Subcutaneous adipose tissue (tissue), 4 donors: ENCODE data around the gene CELF4. TPM values are rescaled to one million over a fixed set of nuclear protein-coding genes. Genes with fewer than 3 reads are reported as not detected.

Experiments used
- total RNA-seq, 4 donors: library from RNA; depleted of rRNA; stranded (reverse); fragments of >200 nt; gene quantifications; one replicate each; pipeline ENCODE4 v1.1.0, GENCODE V29; 2016
- TF ChIP-seq, protein P1 (sequence below): fragments of 450-650 bp; IDR thresholded peaks from one replicate; pipeline ENCODE4 v1.5.1; 2016; ENCODE audit warnings: low read depth, mild to moderate bottlenecking, control low read depth, antibody characterized with exemption, moderate library complexity

The CELF4 gene
- total RNA-seq, 4 donors from 2014 or later = not detected

DNA sequence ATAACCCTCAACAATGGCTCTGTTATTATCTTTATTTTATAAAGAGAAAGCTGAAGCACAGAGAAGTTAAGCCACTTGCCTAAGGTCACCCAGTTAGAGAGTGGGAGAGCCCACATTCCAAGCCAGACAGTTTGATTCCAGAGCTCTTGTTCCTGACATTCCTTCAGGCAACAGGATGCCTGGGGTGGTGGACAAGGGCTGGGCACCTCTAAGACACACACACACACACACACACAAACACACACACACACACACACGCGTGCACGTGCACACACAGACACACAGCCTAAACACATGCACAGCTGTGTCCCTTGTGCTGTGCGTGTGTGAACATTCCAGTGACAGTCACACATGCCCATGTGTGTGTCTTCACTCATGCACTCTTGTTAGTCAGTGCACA, 26.4 kb downstream of the CELF4 start:
- TF ChIP-seq, protein P1, sequence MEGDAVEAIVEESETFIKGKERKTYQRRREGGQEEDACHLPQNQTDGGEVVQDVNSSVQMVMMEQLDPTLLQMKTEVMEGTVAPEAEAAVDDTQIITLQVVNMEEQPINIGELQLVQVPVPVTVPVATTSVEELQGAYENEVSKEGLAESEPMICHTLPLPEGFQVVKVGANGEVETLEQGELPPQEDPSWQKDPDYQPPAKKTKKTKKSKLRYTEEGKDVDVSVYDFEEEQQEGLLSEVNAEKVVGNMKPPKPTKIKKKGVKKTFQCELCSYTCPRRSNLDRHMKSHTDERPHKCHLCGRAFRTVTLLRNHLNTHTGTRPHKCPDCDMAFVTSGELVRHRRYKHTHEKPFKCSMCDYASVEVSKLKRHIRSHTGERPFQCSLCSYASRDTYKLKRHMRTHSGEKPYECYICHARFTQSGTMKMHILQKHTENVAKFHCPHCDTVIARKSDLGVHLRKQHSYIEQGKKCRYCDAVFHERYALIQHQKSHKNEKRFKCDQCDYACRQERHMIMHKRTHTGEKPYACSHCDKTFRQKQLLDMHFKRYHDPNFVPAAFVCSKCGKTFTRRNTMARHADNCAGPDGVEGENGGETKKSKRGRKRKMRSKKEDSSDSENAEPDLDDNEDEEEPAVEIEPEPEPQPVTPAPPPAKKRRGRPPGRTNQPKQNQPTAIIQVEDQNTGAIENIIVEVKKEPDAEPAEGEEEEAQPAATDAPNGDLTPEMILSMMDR = no peak

DNA sequence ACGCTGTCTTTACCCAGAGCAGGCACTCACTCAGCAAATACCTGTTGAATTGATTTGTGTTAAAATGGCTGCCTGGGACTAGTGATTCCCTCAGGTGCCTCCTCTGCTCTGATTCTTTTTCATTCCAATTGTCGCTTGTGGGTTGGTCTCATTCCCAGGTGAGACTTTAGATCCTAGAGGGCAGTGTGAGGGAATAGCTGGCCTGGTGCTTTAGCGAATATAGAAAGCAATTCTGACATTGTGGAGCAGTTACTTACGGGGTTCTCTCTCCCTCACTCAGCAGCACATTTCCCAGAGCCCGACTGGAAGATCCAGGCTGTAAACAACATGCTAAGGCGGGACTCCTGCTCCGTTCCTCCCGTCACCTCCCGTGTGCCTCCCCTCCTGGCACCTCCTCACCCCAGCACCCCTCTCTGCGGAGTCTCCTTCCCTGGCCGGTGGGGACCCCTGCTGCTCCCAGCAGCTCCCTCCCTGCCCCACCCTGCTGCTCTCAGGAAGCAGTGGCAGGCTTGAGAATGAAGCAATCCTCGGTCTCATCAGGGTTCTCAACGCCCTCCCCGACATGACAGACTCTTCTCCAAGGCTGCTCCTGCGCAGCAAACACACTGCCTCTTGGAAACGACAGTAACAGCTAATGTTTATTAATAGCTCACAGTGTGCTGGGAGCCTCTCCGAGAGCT, 26.9 kb downstream of the CELF4 start:
- TF ChIP-seq, protein P1 = no peak

DNA sequence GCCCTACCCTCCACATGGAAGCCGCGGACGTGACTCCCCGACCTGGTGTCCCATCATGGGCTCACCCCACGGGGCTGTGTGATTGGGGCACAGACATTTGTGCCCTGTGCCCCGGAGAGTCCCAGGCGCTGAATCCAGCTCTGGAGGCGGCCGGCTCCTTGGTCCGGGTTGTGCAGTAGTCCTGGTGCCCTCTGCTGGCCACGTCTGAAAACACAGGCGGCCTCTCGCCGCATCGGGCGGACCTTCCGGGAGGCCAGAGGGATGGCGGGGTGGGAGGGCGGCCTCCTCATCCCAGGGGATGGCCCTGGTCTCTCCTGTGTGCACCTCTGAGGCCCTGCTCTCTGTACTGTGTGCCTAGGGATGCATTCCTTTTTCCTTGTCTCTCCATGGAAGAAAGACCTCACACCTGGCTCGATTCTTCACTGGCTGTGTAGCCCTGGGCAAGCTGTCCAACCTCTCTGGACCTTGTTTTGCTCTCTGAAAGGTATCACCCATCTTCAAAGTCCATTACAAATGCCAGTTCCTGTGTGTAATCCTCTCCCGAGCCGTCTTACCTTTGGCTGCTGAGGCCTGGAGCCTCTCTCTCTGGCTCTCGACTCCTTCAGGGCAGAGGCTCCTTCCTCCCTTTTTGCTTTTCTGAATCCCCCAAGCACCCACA, 27.6 kb downstream of the CELF4 start:
- TF ChIP-seq, protein P1 = no peak

DNA sequence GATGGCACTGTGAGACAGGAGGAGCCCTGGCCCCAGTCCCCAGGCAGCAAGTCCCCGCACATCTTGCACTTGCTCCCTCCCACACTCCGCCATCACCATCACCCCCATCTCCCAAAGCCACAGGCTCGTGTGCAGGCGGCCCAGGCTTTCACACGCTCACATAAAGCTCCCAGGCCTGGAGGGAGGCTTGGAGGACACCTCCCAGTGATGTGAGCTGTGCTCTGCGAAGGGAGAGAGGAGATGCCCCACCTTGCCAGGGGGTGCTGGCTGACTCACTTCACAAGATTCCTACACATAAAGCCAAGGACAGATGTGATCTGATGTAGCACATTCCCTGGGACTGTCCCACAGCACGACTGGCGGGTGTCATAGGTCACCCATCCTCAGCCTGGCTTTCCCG, 28.9 kb downstream of the CELF4 start:
- TF ChIP-seq, protein P1 = no peak

DNA sequence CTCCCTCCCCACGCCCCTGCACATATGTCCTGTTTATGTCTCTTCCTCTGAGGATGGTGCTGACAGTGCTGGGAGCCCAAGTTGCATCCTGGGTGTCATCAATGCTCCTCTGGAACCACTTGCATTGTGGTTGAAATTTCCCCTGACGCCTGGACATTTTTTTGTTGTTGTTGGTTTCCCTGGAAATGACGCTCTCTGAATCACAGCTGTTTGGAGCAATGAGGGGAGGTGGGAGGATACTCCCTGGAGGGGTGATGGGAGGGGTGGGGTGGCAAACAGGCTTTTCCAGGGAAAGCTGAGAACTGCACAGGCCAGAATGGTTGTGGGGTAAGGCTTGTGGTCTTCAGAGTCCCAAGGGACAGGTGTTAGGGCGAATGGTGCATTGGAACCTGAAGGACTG, 29.6 kb downstream of the CELF4 start:
- TF ChIP-seq, protein P1 = no peak

DNA sequence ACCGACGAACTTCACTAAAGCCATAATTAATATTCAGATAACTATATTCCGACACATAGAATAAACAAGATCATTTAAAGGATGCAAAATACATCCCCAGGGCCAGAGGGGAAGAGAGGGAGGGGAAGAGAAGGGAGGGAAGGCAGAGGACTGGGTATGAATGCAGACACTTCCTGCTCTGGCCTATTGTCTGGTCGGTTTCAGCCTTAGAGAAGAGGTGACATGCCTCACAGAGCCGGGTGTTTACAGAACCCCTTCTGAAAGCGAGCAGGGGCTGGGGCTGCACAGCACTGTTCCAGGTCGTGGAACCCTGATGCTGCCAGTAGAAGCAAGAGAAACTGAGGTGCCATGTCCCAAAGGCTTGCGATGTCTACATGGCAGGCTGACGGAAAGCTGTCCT, 31.0 kb downstream of the CELF4 start:
- TF ChIP-seq, protein P1 = no peak

DNA sequence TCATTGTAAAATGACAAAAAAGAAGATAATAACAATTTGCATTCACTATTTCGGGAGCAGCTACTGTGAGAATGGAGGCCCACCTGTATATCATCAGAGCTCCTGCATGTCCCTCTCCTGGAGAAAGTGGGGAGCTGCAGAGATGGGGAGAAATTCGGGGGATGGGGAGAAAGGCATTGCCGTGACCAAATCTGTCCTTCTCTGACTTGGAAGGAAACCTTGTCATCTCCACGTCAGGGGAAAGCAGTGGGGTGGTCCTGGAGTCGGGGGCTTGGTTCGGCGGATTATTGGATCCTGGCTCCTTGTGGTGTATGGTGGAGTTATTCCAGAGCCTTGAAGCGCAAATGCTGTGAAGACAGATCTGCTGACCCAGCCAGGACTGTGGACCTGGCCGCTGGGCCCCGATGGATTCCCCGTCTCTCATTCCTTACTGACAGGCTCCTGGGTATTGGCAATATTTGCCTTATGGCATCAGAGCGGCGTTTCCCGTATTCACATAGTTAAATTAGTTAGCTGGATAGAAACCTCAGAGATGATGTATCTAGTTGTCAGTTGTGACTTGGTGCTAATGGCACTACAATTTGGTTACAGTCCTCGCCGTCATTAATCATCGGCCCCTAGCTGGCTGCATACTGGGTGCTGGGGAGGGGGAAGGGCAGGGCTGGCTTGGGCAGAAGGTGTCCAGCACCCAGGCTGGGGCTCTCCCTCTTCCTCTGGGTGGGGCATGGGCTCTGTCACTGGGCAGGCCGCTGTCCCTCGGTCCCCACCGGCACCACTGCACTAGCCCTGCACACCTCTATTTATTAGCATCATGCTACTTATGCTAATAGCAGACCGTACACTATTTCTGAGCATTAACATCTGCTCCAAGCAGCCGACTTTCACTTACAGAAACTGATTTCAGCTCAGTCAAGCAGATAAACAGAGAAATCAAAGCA, 31.7 kb downstream of the CELF4 start:
- TF ChIP-seq, protein P1 = no peak
